WTC11 (cell line): ENCODE data around the gene CLMN.

Experiments
- CTCF ChIP-seq: fragments of 200-600 bp; IDR thresholded peaks from 2 replicates; pipeline ENCODE4 v1.8.0; 2022; ENCODE audit warnings: antibody characterized with exemption
- JUN ChIP-seq: sonication (generic); formaldehyde crosslinking; IDR thresholded peaks from 2 replicates; pipeline ENCODE4 v1.8.0; 2023; ENCODE audit warnings: mild to moderate bottlenecking, missing genetic modification reagents
- NFYB ChIP-seq: sonication (generic); formaldehyde crosslinking; conservative IDR thresholded peaks from 2 replicates; pipeline ENCODE4 v1.8.0; 2022; ENCODE audit warnings: low read depth, missing genetic modification reagents
- SP1 ChIP-seq: sonication (generic); formaldehyde crosslinking; conservative IDR thresholded peaks from 2 replicates; pipeline ENCODE4 v1.8.1; 2022; ENCODE audit warnings: missing genetic modification reagents
- USF1 ChIP-seq: sonication (generic); formaldehyde crosslinking; IDR thresholded peaks from 2 replicates; pipeline ENCODE4 v1.8.0; 2022; ENCODE audit warnings: mild to moderate bottlenecking, missing genetic modification reagents
- ZNF138 ChIP-seq: sonication (generic); formaldehyde crosslinking; conservative IDR thresholded peaks from 2 replicates; pipeline ENCODE4 v1.8.1; 2022; ENCODE audit warnings: mild to moderate bottlenecking, moderate library complexity, missing genetic modification reagents
- ZNF263 ChIP-seq: sonication (generic); formaldehyde crosslinking; IDR thresholded peaks from 2 replicates; pipeline ENCODE4 v1.8.1; 2022; ENCODE audit warnings: low read depth, mild to moderate bottlenecking, moderate library complexity, missing genetic modification reagents

- no peak for TF ChIP-seq ZNF138 (CRISPR knock-in tag)
- no peak for TF ChIP-seq CTCF
- TF ChIP-seq USF1, result no peak
- TF ChIP-seq ZNF263 (CRISPR knock-in tag), result no peak
- no peak for TF ChIP-seq SP1
- TF ChIP-seq NFYB (CRISPR knock-in tag), result no peak
- no peak for TF ChIP-seq JUN (CRISPR knock-in tag)
Measured at GRCh38 chr14:95221531-95221930, 98.2 kb downstream of the CLMN start.
